ENCODE data around the gene TADA1. TPM values are rescaled to one million over a fixed set of nuclear protein-coding genes. Genes with fewer than 3 reads are reported as not detected.
A peak's percentile ranks its signal among the peaks of the same experiment; 100 is the strongest.
"Not testable (repeated sequence)": the region's sequence is repeated elsewhere in the genome, so short reads cannot be mapped to it uniquely, and the experiment has no call there.

Gene TADA1
- total and polyA plus RNA-seq, 2 donors: 10.0 to 21.6 TPM

DNA sequence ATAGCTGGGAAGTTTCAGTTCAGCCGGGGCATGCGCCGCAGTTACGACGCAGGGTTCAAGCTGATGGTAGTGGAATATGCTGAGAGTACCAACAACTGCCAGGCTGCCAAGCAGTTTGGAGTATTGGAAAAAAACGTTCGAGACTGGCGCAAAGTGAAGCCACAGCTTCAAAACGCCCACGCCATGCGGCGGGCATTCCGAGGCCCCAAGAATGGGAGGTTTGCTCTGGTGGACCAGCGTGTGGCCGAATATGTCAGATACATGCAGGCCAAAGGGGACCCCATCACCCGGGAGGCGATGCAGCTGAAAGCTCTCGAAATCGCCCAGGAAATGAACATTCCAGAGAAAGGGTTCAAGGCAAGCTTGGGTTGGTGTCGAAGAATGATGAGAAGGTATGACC is 26.9 kb downstream of the TADA1 start:
- Histone ChIP-seq H3K4me3 (ENCODE audit: low read depth, low read length) (no peak overlapping the region), H3K27ac (ENCODE audit: low read depth) (no peak overlapping the region), H3K4me1 (ENCODE audit: insufficient read depth) (peaks cover 1% of the 10 kb centered on the region), H3K36me3 (ENCODE audit: insufficient read depth) (peaks cover 5% of the 10 kb centered on the region)
- WGBS: 97% methylated on average over 20 of the region's 20 CpGs
- DNase-seq (ENCODE audit: extremely low spot score): no peak

- Histone ChIP-seq H3K36me3 (ENCODE audit: insufficient read depth) (peaks cover 8% of the 10 kb centered on the region), H3K4me1 (ENCODE audit: insufficient read depth) (peaks cover 2% of the 10 kb centered on the region)
- no peak for DNase-seq (ENCODE audit: extremely low spot score)
These were observed 27.9 kb downstream of the TADA1 start for GRCh38 chr1:166848193-166848592.

GRCh38 chr1:166844791-166845190 is 31.3 kb downstream of the TADA1 start:
- WGBS: 69% methylated on average over 7 of the region's 7 CpGs
- H3K4me3 ChIP-seq (ENCODE audit: low read depth, low read length): no peak overlapping the region
- DNase-seq (ENCODE audit: extremely low spot score): no peak
- H3K4me1 ChIP-seq (ENCODE audit: insufficient read depth): peaks cover 2% of the 10 kb centered on the region
- no peak overlapping the region for H3K27ac ChIP-seq (ENCODE audit: low read depth)
- peaks cover 11% of the 10 kb centered on the region for H3K36me3 ChIP-seq (ENCODE audit: insufficient read depth)

More at GRCh38 chr1:166848193-166848592, 27.9 kb downstream of the TADA1 start:
- Histone ChIP-seq H3K27ac (ENCODE audit: low read depth) (no peak overlapping the region), H3K4me3 (ENCODE audit: low read depth, low read length) (no peak overlapping the region)

GRCh38 chr1:166843769-166844596 is 32.1 kb downstream of the TADA1 start:
- peaks cover 2% of the 10 kb centered on the region for H3K4me1 ChIP-seq (ENCODE audit: insufficient read depth)
- WGBS: 64% methylated on average over 7 of the region's 7 CpGs
- H3K27ac ChIP-seq (ENCODE audit: low read depth): no peak overlapping the region
- H3K36me3 ChIP-seq (ENCODE audit: insufficient read depth): peaks cover 11% of the 10 kb centered on the region
- no peak overlapping the region for H3K4me3 ChIP-seq (ENCODE audit: low read depth, low read length)
- DNase-seq (ENCODE audit: extremely low spot score): no peak

DNA sequence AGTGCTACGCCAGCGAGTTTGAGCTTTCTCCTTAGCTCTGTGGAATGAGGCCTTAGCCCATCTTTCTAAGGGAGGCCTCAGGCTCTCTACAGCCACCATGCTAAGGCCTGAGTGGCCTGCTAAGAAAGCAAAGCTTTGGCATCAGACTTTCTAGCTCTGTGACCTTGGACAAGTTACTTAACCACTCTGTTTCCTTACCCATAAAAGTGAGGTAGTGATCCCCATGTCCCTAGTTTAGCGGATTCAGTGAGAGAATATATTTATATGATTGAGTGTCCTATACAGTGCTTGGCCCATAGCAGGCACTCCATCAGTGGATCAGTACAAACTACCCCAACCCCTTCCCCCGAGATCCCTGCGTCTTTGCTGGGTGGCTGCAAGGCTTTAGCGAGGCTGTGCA is 32.7 kb downstream of the TADA1 start:
- peaks cover 2% of the 10 kb centered on the region for H3K4me1 ChIP-seq (ENCODE audit: insufficient read depth)
- H3K36me3 ChIP-seq (ENCODE audit: insufficient read depth): peaks cover 11% of the 10 kb centered on the region
- no peak overlapping the region for H3K27ac ChIP-seq (ENCODE audit: low read depth)
- H3K4me3 ChIP-seq (ENCODE audit: low read depth, low read length): no peak overlapping the region
- 86% methylated on average over 6 of the region's 6 CpGs for WGBS
- no peak for DNase-seq (ENCODE audit: extremely low spot score)

DNA sequence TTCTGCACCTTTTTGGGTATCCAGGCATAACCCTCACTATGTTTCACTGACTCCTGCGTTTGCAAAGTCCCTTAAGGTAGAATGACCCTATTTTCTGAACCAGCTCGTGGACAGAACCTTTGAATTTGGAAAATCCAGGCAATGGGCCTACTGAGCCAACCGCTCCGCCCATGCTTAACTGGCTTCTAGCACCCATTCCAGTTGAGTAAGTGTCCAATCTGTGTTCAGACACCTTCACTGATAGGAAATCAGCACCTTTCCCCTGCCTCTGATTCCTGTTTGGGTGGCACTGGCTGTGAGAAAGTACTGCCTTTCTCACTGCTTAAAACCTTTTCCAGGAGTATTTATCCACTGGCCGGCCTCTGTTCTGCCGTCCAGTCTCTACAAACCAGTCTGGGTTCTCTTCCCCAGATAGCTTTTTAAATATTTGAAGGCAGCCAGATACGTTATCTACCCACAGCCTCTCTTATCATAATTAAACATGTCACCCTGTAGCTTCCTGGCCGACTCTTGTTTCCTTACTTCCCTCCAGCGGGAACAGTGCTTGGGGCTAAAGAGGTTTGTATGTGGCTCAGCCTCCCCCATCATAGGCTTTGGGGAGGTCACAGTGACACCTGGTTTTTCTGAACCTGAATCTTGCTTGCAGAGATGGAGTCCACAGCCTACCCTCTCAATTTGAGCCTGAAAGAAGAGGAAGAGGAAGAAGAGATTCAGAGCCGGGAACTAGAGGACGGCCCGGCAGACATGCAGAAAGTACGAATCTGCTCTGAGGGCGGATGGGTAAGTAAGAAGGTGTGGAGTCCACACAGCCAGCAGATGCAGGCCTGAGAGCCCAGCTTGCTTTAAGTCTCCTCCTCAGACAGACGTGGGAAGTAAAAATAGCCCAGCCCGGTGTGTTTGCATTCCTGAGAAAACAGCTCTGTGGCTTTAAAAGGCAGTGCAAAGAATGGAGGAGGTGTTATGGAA is 35.5 kb downstream of the TADA1 start:
- Histone ChIP-seq H3K4me3 (ENCODE audit: low read depth, low read length) (peak overlapping the region; percentile 92), H3K36me3 (ENCODE audit: insufficient read depth) (peaks cover 6% of the 10 kb centered on the region), H3K4me1 (ENCODE audit: insufficient read depth) (peaks cover 2% of the 10 kb centered on the region), H3K27ac (ENCODE audit: low read depth) (no peak overlapping the region)
- no peak for DNase-seq (ENCODE audit: extremely low spot score)
- 50% methylated on average over 16 of the region's 16 CpGs for WGBS

- H3K4me1 ChIP-seq (ENCODE audit: insufficient read depth): peaks cover 2% of the 10 kb centered on the region
- H3K36me3 ChIP-seq (ENCODE audit: insufficient read depth): peaks cover 6% of the 10 kb centered on the region
- 1% methylated on average over 82 of the region's 82 CpGs for WGBS
- H3K4me3 ChIP-seq (ENCODE audit: low read depth, low read length): peak overlapping the region; percentile 92
- H3K27ac ChIP-seq (ENCODE audit: low read depth): peak overlapping the region; percentile 26
- DNase-seq (ENCODE audit: extremely low spot score): no peak
These were observed 36.3 kb downstream of the TADA1 start for GRCh38 chr1:166839600-166840308.

- Histone ChIP-seq H3K36me3 (ENCODE audit: insufficient read depth) (peaks cover 5% of the 10 kb centered on the region), H3K27ac (ENCODE audit: low read depth) (peak within 1 kb of the TSS; percentile 26), H3K4me1 (ENCODE audit: insufficient read depth) (no peaks in the 10 kb centered on the region), H3K4me3 (ENCODE audit: low read depth, low read length) (peak within 1 kb of the TSS; percentile 92)
- WGBS: under 1% methylated on average over 63 of the region's 63 CpGs
- DNase-seq (ENCODE audit: extremely low spot score): peak; percentile 75
These were observed 37.1 kb downstream of the TADA1 start, which contains the start of gene POGK for GRCh38 chr1:166838766-166839599. Gene POGK, plus strand, starts transcription at chr1:166839475. Its CDS starts 1,482 bp downstream, at chr1:166840957.

DNA sequence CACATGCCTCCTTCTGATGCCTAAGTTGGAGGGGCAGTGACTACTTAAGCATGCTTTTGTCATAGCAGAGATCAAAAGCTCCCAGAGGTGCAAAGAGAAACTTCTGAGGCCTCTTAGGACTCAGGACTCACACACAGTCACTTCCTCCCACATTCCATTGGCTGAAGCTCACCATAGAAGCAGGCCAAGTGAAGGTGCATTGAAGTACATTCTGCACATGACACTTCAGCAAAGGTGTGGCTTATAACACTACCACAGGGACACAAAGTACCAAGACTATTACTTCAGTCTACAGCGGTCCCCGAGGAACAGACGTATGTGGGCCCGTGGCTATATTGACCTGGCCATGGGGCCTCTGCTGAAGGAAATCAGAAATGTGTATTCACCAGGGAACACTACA is 39.3 kb downstream of the TADA1 start:
- 96% methylated on average over 4 of the region's 4 CpGs for WGBS
- no peak for DNase-seq (ENCODE audit: extremely low spot score)
- Histone ChIP-seq H3K4me3 (ENCODE audit: low read depth, low read length) (no peak overlapping the region), H3K4me1 (ENCODE audit: insufficient read depth) (no peaks in the 10 kb centered on the region), H3K36me3 (ENCODE audit: insufficient read depth) (no peaks in the 10 kb centered on the region), H3K27ac (ENCODE audit: low read depth) (no peak overlapping the region)

GRCh38 chr1:166829762-166830161 is 46.3 kb downstream of the TADA1 start:
- not testable (repeated sequence) for H3K4me3 ChIP-seq (ENCODE audit: low read depth, low read length); H3K27ac ChIP-seq (ENCODE audit: low read depth); DNase-seq (ENCODE audit: extremely low spot score); H3K36me3 ChIP-seq (ENCODE audit: insufficient read depth); H3K4me1 ChIP-seq (ENCODE audit: insufficient read depth)
- WGBS: 58% methylated on average over 1 of the region's 1 CpG

- H3K36me3 ChIP-seq (ENCODE audit: insufficient read depth): no peaks in the 10 kb centered on the region
- no peaks in the 10 kb centered on the region for H3K4me1 ChIP-seq (ENCODE audit: insufficient read depth)
- no peak for DNase-seq (ENCODE audit: extremely low spot score)
- H3K4me3 ChIP-seq (ENCODE audit: low read depth, low read length): no peak overlapping the region
- H3K27ac ChIP-seq (ENCODE audit: low read depth): no peak overlapping the region
These were observed 48.6 kb downstream of the TADA1 start for GRCh38 chr1:166827426-166827825.

- no peak for DNase-seq (ENCODE audit: extremely low spot score)
- no peaks in the 10 kb centered on the region for H3K4me1 ChIP-seq (ENCODE audit: insufficient read depth)
- H3K36me3 ChIP-seq (ENCODE audit: insufficient read depth): no peaks in the 10 kb centered on the region
- no peak overlapping the region for H3K4me3 ChIP-seq (ENCODE audit: low read depth, low read length)
- H3K27ac ChIP-seq (ENCODE audit: low read depth): no peak overlapping the region
- 62% methylated on average over 7 of the region's 7 CpGs for WGBS
These were observed 53.7 kb downstream of the TADA1 start for GRCh38 chr1:166822385-166822784.

Measured in urinary bladder (tissue), 4 donors.